Epithelial cell of esophagus (primary cell): ENCODE data around the gene RAPGEF1.
"Not testable (repeated sequence)": the region's sequence is repeated elsewhere in the genome, so short reads cannot be mapped to it uniquely, and the experiment has no call there.

Experiments used
- DNase-seq: peaks from one replicate; pipeline ENCODE4 v3.0.0; 2010; ENCODE audit warnings: low read depth
- H3K4me3 ChIP-seq: 2 replicates; pipeline ENCODE4 v1.5.1; 2011; ENCODE audit warnings: mild to moderate bottlenecking, low read length, control low read depth
- TF ChIP-seq, protein P1 (sequence below): IDR thresholded peaks from 2 replicates; pipeline ENCODE4 v1.5.1; 2011; ENCODE audit warnings: low read depth, mild to moderate bottlenecking, low read length, control low read depth, inconsistent platforms; ENCODE audit not compliant: insufficient read depth; ENCODE audit errors: missing control alignments

RAPGEF1 gene

DNA sequence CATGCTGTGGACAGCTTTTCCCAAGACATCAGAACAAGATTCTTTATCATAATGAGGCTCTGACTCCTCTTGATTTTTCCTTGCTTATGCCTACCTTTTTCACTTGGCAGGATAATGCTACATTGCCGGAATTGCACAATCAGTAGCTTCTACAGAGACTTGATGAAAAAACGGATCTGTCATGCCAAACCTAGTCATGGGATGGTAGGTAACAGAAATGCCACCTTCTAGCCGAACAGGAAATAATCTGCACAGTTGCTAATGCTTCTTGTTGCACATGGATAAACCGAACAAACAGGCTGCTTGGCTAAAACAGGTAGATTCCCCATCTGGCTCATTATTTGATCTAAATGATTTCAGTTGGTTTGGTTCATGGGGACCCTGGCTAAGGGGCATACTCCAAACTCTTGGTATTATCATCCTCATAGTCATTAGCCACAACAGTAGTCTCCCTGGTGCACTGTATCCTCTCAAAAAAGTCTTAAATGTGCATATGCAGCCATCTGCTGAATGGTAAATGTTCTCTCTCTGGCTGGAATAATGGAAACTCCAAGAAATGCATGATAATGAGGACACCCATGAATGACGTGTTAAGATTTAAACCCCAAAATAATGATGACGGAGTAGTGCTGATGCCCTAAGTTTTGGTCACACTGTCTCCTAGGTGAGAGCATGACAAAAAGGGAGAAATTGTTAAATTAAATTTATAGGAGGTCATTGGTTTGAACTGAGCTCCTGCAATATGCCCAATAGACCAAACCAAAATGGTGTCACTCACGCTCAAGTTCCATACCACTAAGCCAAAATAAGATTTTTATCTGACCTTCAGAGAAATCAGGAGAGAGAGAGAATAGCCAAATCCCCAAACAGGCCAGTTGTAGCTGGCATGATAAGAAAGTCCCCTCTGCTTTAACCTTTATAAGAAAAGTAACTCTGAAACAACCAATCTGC, 47.0 kb downstream of the RAPGEF1 start:
- DNase-seq: peak; percentile 89
- no peak overlapping the region for H3K4me3 ChIP-seq
- TF ChIP-seq, protein P1, sequence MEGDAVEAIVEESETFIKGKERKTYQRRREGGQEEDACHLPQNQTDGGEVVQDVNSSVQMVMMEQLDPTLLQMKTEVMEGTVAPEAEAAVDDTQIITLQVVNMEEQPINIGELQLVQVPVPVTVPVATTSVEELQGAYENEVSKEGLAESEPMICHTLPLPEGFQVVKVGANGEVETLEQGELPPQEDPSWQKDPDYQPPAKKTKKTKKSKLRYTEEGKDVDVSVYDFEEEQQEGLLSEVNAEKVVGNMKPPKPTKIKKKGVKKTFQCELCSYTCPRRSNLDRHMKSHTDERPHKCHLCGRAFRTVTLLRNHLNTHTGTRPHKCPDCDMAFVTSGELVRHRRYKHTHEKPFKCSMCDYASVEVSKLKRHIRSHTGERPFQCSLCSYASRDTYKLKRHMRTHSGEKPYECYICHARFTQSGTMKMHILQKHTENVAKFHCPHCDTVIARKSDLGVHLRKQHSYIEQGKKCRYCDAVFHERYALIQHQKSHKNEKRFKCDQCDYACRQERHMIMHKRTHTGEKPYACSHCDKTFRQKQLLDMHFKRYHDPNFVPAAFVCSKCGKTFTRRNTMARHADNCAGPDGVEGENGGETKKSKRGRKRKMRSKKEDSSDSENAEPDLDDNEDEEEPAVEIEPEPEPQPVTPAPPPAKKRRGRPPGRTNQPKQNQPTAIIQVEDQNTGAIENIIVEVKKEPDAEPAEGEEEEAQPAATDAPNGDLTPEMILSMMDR: no peak

DNA sequence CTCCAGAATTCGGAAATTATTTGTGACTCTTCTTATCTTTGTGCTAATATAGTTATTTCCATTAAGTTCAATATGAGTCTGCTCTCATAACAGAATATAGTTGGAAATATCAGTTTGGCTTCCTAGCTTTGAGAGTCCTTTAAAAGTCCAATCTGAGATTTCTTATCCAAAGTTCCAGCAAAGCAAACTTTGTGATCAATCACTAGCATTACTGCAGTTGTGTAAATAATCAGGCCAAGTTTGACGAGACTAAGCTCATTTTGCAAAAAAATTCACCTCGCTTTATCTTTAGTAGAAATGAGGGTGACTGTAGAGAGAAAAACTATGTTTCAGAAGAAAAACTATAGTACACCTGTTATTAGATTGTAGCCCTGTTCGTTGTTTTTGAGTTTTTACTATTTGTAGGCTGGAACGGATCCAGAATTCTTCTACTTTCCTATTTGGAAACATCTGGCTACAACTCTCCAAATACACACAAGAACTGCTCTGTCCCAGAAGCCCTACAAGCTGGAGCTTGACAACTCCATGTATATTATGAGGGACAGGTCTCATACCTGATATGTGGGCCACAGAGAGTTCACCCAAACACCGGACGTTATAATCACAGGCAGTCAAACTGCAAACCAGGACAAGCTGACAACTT, 47.8 kb downstream of the RAPGEF1 start:
- no peak overlapping the region for H3K4me3 ChIP-seq
- TF ChIP-seq, protein P1: no peak
- no peak for DNase-seq

DNA sequence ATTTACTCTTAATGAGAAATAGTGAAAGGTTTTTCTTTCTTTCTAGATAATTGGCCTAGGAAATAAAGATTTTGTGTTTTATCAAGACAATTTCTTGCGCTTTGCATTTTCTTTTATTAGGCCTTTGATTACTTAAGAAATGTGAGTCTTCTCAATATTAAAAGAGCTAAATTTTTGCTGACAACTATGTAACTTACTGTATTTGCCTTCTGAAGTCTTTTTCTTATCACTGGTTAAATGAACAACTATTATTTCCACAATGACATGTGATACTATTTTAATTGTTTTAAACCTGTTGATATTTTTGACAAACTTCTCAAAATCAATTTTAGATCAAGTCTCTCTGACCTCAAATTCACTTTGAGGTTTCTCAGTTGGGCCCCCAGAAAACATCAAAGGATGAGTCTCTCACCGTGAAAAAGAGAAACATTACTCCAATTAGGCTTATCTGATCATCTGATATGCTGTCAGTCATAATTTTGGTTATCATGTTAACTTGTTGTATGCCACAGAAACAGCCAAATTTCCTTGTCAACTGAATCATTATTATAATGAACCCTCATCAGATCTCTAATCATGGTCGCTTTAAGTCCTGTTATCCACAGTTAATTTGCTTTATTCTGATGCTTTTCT, 48.8 kb downstream of the RAPGEF1 start:
- DNase-seq: no peak
- H3K4me3 ChIP-seq: no peak overlapping the region
- TF ChIP-seq, protein P1: no peak

DNA sequence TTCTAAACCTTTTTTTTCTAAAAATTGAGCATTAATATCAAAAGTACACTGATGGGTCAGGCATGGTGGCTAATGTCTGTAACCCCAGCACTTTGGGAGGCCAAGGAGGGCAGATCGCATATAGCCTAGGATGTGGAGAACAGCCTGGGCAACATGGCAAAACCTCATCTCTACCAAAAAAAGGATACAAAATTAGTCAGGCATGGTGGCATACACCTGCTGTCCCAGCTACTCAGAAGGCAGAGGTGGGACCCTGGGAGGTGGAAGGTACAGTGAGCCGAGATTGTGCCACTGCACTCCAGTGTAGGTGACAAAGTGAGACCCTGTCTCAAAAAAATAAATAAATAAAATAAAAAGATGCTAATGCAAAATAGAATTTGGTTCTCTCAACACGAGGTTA, 49.4 kb downstream of the RAPGEF1 start:
- no peak overlapping the region for H3K4me3 ChIP-seq
- DNase-seq: no peak
- TF ChIP-seq, protein P1: no peak

DNA sequence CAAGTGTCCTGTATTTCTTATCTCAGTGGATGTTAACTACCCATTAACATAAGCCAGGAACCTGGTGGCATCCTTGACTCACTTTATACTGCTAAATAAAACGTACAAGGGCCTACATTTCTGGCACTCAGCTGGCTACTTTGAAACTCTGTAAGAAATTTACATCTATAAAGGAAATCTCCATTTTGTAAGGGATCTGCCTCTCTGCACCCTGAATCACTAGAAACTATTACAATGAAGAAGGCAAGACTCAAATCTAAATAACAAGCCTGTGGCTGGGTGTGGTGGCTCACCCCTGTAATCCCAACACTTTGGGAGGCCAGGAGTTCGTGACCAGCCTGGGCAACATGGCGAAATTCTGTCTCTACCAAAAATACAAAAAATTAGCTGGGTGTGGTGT, 51.5 kb downstream of the RAPGEF1 start:
- no peak for DNase-seq
- no peak overlapping the region for H3K4me3 ChIP-seq
- TF ChIP-seq, protein P1: no peak

DNA sequence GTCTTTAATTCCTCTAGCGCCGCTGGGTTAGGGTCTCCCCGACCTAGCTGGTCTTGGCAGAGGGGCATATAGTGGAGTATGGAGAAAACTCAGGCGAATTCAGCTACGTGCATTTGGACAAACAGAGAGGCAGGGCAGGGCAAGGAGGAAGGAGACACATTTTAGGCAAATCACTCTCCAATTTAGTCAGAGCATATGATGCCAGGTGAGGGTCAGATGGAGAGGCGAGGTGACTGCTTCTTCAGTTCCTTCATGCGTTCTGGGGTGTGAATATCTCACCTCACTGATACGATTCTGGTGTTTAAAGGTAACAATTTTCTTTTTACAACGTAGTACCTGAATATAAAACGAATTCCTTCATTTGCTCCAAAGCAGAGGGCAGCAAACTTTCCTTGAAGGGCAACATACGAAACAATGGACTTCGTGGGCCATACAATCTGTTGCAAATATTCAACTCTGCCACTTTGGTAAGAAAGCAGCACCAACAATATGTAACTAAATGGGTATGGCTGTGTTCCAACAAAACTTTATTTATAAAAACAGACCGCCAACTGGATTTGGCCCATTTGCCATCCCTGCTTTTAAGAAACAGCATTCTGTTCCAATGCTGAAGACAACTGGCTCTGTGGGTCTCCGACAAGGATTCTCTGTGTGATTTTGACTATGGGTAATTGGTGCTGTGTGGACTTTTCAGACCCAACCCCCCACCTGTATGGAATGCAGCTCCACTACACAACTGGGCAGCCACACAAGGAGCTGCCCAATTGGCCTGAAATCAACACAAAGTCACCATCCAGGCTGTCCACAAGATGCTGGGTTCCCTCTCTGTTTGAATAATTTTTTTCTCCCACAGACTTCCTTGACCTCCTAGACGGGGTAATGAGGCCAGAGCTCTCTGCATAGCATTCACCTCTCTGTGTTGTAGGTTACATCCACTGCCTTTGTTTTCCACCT, 53.8 kb downstream of the RAPGEF1 start:
- H3K4me3 ChIP-seq: no peak overlapping the region
- TF ChIP-seq, protein P1: no peak
- DNase-seq: no peak

DNA sequence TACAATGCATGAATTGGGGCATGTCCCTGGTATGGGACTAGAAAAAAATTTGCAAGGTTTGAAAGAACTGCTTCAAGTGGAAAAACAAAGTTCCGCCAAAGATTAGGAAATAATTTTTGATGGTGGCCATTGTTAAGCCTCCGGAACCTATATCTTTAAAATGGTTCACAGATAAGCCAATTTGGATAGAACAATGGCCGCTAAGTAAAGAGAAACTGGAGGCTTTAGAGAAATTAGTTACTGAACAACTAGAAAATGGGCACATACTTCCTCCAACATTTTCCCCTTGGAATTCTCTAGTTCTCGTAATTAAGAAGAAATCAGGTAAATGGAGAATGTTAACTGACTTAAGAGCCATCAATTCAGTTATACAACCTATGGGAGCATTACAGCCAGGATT, 56.8 kb downstream of the RAPGEF1 start:
- DNase-seq: not testable (repeated sequence)

More for the DNA sequence above, 56.8 kb downstream of the RAPGEF1 start:
- H3K4me3 ChIP-seq: not testable (repeated sequence)
